ENCODE measurements around the gene CWF19L2.
"Not testable (repeated sequence)": the region's sequence is repeated elsewhere in the genome, so short reads cannot be mapped to it uniquely, and the experiment has no call there.

Gene CWF19L2

GRCh38 chr11:107439586-107440167 is 17.9 kb downstream of the CWF19L2 start:
- DNase-seq (ENCODE audit: low read depth, low spot score) = no peak
- H3K27ac ChIP-seq = no peak overlapping the region

GRCh38 chr11:107438148-107438547 is 19.5 kb downstream of the CWF19L2 start:
- no peak for DNase-seq (ENCODE audit: low read depth, low spot score)
- H3K27ac ChIP-seq = no peak overlapping the region

- H3K27ac ChIP-seq = no peak overlapping the region
- no peak for DNase-seq (ENCODE audit: low read depth, low spot score)
Observed at GRCh38 chr11:107430525-107430924, 27.1 kb downstream of the CWF19L2 start.

- H3K27ac ChIP-seq = no peak overlapping the region
- no peak for DNase-seq (ENCODE audit: low read depth, low spot score)
Observed at GRCh38 chr11:107427569-107428180, 29.9 kb downstream of the CWF19L2 start.

- no peak for DNase-seq (ENCODE audit: low read depth, low spot score)
- H3K27ac ChIP-seq = no peak overlapping the region
Observed at GRCh38 chr11:107413352-107413751, 44.3 kb downstream of the CWF19L2 start.

GRCh38 chr11:107408762-107409211 is 48.8 kb downstream of the CWF19L2 start:
- no peak overlapping the region for H3K27ac ChIP-seq
- no peak for DNase-seq (ENCODE audit: low read depth, low spot score)

GRCh38 chr11:107405260-107405659 is 52.4 kb downstream of the CWF19L2 start:
- no peak overlapping the region for H3K27ac ChIP-seq

GRCh38 chr11:107401131-107401530 is 56.5 kb downstream of the CWF19L2 start:
- not testable (repeated sequence) for DNase-seq (ENCODE audit: low read depth, low spot score)

More at GRCh38 chr11:107405260-107405659, 52.4 kb downstream of the CWF19L2 start:
- no peak for DNase-seq (ENCODE audit: low read depth, low spot score)

GRCh38 chr11:107397357-107397756 is 60.3 kb downstream of the CWF19L2 start:
- no peak for DNase-seq (ENCODE audit: low read depth, low spot score)
- no peak overlapping the region for H3K27ac ChIP-seq

More at GRCh38 chr11:107401131-107401530, 56.5 kb downstream of the CWF19L2 start:
- H3K27ac ChIP-seq = not testable (repeated sequence)

GRCh38 chr11:107392611-107393010 is 65.0 kb downstream of the CWF19L2 start:
- H3K27ac ChIP-seq = no peak overlapping the region
- no peak for DNase-seq (ENCODE audit: low read depth, low spot score)

- H3K27ac ChIP-seq = peak overlapping the region; percentile 9
- DNase-seq (ENCODE audit: low read depth, low spot score) = not testable (repeated sequence)
Observed at GRCh38 chr11:107390701-107391100, 66.9 kb downstream of the CWF19L2 start.

- DNase-seq (ENCODE audit: low read depth, low spot score) = no peak
- no peak overlapping the region for H3K27ac ChIP-seq
Observed at GRCh38 chr11:107387666-107388065, 70.0 kb downstream of the CWF19L2 start.

GRCh38 chr11:107385361-107385981 is 72.2 kb downstream of the CWF19L2 start:
- H3K27ac ChIP-seq = peak overlapping the region; percentile 87
- DNase-seq (ENCODE audit: low read depth, low spot score) = peak; percentile 62

- H3K27ac ChIP-seq = peak overlapping the region; percentile 87
- no peak for DNase-seq (ENCODE audit: low read depth, low spot score)
Observed at GRCh38 chr11:107384144-107384852, 73.3 kb downstream of the CWF19L2 start.

- no peak for DNase-seq (ENCODE audit: low read depth, low spot score)
- H3K27ac ChIP-seq = peak overlapping the region; percentile 20
Observed at GRCh38 chr11:107372439-107372838, 85.2 kb downstream of the CWF19L2 start.

GRCh38 chr11:107370390-107370789 is 87.2 kb downstream of the CWF19L2 start:
- DNase-seq (ENCODE audit: low read depth, low spot score) = peak; percentile 8
- no peak overlapping the region for H3K27ac ChIP-seq

- H3K27ac ChIP-seq = no peak overlapping the region
Observed at GRCh38 chr11:107359701-107360100, 97.9 kb downstream of the CWF19L2 start.

GRCh38 chr11:107357877-107358276 is 99.7 kb downstream of the CWF19L2 start:
- no peak for DNase-seq (ENCODE audit: low read depth, low spot score)
- H3K27ac ChIP-seq = no peak overlapping the region

More at GRCh38 chr11:107359701-107360100, 97.9 kb downstream of the CWF19L2 start:
- no peak for DNase-seq (ENCODE audit: low read depth, low spot score)

- no peak for DNase-seq (ENCODE audit: low read depth, low spot score)
- H3K27ac ChIP-seq = no peak overlapping the region
Observed at GRCh38 chr11:107354780-107355179, 102.8 kb downstream of the CWF19L2 start.

- DNase-seq (ENCODE audit: low read depth, low spot score) = no peak
Observed at GRCh38 chr11:107337917-107338316, 119.7 kb downstream of the CWF19L2 start.

GRCh38 chr11:107331728-107332127 is 125.9 kb downstream of the CWF19L2 start:
- DNase-seq (ENCODE audit: low read depth, low spot score) = no peak
- H3K27ac ChIP-seq = no peak overlapping the region

More at GRCh38 chr11:107337917-107338316, 119.7 kb downstream of the CWF19L2 start:
- H3K27ac ChIP-seq = no peak overlapping the region

Data from epithelial cell of prostate (primary cell).